GM18519 (cell line): ENCODE data around the gene NTM.
A peak's percentile ranks its signal among the peaks of the same experiment; 100 is the strongest.

ENCODE experiments used
- ATAC-seq: cut with Tn5 transposase; IDR thresholded peaks from one replicate; pipeline ENCODE4 v1.9.1; 2021; ENCODE audit warnings: mild to moderate bottlenecking, moderate library complexity; ENCODE audit not compliant: unreplicated experiment, low FRiP score

The NTM gene

GRCh38 chr11:131628739-131629138 lies 258.3 kb downstream of the NTM start:
- no peak for ATAC-seq

DNA sequence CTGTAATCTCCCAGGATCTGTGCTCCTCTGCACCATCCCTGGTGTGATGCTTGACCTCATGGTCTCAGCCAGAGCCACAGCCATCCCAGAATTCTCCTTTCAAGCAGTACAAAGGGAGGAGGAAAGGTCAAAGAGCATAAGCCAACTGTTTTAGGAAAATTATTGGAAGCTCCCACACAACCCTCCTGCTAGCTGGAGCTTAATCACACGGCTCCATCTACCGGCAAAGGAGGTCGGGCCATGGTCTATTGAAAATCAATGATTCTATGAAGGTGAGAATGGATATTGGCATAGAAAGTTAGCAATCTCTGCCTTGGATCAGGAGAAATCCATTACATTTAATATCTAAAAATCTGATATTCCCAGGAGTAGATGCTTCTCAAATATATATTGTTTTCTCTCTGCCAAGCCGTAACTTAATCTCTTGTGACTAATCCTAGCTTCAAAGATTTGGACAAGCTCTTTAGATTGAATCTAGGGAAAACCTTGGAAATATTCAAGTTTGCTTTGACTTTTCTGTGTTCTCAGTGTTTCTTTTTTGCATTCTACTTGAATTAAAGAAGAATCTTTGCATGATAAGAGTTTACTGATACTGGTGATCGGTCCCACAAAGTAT lies 259.6 kb downstream of the NTM start:
- ATAC-seq: no peak

DNA sequence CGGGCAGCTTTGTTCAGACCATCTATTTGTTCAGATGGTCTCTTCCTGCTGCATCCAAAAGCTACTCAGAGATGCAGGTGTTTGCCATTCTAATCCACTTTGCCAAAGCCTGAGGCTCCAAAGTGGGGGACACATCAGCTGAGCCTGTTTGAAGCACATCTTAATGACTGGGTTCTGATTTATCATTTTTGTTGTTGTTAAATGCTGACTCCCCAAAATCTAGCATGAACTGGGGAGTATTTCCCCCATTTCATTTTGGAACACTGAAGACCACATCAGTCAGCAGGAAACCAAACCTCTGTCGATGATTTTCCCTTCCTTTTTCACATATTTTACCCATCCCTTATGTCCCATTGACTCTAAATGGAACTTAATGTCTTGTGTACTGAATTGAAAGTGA lies 262.6 kb downstream of the NTM start:
- ATAC-seq: no peak

DNA sequence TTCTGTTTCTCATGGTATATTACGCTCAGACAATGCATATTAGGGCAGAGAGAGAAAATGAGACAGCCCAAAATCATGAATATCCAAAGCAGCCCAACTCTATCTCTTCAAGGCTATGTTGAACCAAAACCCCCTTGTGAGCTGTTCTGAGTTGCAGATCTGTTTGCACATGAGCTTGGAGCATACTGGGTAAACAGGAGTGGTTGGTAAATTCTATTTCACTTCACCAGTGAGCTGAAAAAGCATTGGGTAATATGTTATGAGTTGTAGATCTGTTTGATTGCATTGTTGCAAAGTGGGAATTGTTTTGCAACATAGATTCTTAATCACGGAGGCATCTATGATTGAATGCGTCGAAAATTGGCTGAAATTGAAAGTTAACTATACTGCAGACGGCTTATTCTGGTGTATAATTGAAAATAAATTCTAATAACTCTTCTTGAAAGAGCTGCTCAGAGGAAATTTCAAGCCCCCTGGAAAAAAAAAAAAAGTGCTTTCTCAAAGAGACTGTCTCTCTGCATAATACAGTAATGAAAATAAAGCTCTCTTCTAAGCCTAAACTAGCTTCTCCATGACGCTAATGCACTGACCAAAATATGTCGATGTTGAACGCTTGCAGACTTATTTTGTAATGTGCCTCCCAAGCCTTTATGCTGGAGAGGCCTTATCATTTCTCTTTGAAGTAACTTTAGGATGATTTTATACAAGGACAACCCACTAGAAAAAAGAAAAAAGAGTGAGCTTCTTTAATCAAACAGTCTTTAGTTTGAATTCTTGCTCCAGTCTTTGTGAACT lies 263.7 kb downstream of the NTM start:
- no peak for ATAC-seq

- ATAC-seq: no peak
These were observed 267.2 kb downstream of the NTM start for GRCh38 chr11:131637469-131638175.

DNA sequence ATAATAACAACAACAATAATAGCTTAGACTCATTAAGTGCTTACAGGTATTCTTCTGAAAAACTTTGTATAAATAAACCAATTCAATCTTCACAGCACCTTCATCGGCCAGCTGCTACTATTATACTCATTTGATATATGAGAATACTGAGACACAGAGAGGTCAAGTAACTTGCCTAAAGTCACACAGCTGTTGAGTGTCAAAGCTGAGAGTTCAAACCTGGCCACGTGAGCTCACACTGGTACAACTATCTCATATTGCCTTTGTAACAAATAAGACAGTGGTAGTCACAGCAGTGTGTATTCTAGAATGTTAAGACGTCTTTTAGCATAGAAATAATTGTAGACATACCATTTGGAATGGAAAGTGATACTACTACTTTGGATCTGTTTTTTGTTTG lies 268.5 kb downstream of the NTM start:
- no peak for ATAC-seq

DNA sequence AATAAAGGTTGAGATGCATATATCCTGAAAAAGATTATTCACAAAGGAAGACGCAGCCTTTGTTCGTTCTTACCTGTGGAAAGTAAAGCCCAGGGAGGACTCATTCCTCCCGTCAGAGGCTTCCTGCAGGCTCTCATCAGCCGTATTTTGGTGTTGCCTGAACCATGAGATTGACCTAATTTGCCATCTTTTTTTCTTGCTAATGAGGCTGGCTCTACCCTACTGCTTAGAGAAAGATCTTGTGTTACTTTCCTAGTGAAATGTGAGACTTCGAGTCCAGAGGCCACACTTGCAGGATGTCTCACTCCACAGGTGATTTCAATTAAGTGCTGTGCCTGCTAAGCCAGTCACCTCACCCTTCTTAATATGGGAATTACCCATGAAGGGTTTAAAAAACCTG lies 269.9 kb downstream of the NTM start:
- no peak for ATAC-seq

- ATAC-seq: no peak
These were observed 272.5 kb downstream of the NTM start for GRCh38 chr11:131642756-131643531.

DNA sequence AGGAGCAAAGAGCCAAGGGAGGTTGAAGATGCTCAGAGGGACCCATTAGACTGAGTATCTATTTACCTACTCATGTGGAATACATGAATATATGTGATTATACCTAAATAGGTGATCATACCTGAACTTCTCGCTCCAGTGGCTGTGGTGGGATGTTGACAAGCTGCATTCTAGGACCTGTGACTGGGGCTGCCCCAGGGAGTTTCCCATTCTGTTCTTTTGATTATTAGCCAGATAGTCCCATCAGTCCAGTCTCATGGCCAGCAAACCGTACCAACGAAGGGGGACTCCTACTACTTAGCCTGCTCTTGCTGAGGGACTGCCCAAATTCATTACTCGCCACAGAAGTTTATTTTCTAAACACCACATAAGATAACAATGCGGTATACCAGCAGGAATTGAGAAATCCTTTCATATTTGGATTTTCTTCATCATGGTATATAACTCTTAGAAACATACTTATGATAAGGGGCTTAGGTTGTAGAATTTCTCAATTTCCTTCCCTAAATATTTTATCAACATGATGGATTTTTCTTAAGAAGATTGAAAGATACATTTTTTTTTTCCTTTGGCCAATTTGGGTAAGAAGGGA lies 273.9 kb downstream of the NTM start:
- ATAC-seq: no peak

- ATAC-seq: no peak
These were observed 274.8 kb downstream of the NTM start for GRCh38 chr11:131645237-131645636.

- no peak for ATAC-seq
These were observed 279.4 kb downstream of the NTM start for GRCh38 chr11:131649856-131650255.

DNA sequence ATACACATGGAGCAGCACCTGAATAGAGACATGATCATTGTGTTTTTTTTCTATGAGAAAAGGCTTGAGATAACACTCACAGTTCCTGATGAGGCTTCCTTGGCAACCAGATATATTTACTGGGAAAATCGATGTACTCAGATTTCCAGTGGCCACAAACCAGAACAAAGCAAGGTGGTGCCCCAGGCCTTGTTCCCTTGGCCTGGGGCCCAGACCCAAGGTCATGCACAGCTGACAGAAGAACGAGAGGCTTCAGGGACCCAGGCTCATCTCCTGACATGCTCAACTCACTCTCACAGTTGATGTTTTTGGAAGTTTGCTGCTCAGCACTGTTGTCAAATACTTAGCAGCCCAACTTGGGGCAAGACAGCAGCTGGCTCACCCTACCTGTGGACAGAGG lies 281.8 kb downstream of the NTM start:
- no peak for ATAC-seq

DNA sequence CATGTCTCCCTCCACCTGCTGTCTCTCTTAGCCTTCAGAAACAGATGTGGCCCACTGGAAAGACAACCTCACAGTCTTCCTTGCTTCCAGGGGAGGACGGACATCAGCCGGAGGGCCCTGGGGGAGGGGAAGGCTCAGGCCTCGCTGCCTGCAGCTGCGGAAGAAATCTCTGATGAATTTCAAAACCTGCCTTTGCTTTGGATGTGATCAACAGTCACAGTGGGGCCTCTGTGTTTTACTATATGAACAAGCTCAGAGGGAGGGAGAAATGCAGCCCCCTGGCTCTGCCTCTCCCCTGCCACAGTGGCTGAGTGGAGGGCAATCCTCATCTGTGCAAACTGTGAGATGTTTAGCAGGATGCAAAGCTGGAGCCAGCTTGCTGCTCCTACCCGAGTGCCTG lies 282.8 kb downstream of the NTM start:
- ATAC-seq: no peak

GRCh38 chr11:131654849-131655248 lies 284.4 kb downstream of the NTM start:
- no peak for ATAC-seq

GRCh38 chr11:131656179-131656838 lies 285.9 kb downstream of the NTM start:
- no peak for ATAC-seq

DNA sequence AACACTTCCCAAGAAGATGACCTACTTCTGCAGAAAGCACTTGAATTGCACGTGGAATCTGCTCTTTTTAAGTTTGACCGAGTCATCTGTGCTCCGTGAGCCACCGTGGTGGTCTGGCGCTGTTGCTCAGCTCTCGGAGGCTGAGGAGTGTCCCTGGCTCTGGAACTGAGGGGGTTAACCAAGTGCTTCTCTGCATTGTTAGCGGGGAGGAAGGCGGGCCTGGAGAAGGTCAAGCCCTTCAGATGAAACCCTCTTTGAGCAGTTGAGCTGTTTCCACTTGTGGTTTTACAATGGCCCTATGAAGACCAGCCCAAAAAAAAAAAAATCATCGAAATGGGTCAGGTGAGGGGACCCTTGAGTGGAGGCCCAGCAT lies 286.4 kb downstream of the NTM start:
- no peak for ATAC-seq

DNA sequence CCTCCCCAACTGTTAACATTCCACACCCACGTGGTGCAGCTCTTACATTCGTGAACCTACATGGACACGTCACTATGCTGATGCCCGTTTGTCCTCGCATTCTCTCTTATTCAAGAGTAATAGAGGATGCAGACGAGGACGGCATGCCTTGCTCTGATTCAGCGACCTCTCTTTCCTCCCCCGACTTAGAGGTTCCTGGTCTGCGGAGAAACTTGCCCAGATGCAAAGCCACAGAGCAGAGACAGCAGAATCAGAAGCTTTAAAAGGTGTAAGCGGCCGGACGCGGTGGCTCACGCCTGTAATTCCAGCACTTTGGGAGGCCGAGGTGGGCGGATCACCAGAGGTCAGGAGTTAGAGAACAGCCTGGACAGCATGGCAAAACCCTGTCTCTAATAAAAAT lies 288.0 kb downstream of the NTM start:
- ATAC-seq: no peak

- peak; percentile 86 for ATAC-seq
These were observed 288.5 kb downstream of the NTM start for GRCh38 chr11:131658952-131659351.

GRCh38 chr11:131659931-131660330 lies 289.5 kb downstream of the NTM start:
- ATAC-seq: no peak

GRCh38 chr11:131661132-131661531 lies 290.7 kb downstream of the NTM start:
- ATAC-seq: no peak
